Transverse colon (tissue), 4 donors: Measurements from ENCODE around the gene NEU1.

ENCODE experiments used
- EP300 ChIP-seq: sonication (generic); formaldehyde crosslinking; IDR thresholded peaks from one replicate; pipeline ENCODE4 v1.6.1; 2017; ENCODE audit warnings: antibody characterized with exemption, low read depth
- POLR2A ChIP-seq: fragments of 450-650 bp; IDR thresholded peaks from one replicate; pipeline ENCODE4 v1.6.1; 2016; ENCODE audit warnings: antibody characterized with exemption, mild to moderate bottlenecking, moderate library complexity
- POLR2AphosphoS5 ChIP-seq, 3 donors: sonication (generic); formaldehyde crosslinking; IDR thresholded peaks; one replicate each; pipeline ENCODE4 v1.6.1; 2016; ENCODE audit warnings: antibody characterized with exemption in 3 of 3
- TF ChIP-seq, protein P1 (sequence below), 5 experiments: fragments of 200-600 bp in 3 of 5; fragments of 450-650 bp in 2 of 5; sonication (generic) in 3 of 5; IDR thresholded peaks; 1 replicate in 2 of 5; 2 replicates in 3 of 5; pipeline ENCODE4 v1.5.1; 2016 to 2017; ENCODE audit warnings: antibody characterized with exemption in 5 of 5, inconsistent platforms in 3 of 5, mild to moderate bottlenecking in 2 of 5, moderate library complexity in 1 of 5

DNA sequence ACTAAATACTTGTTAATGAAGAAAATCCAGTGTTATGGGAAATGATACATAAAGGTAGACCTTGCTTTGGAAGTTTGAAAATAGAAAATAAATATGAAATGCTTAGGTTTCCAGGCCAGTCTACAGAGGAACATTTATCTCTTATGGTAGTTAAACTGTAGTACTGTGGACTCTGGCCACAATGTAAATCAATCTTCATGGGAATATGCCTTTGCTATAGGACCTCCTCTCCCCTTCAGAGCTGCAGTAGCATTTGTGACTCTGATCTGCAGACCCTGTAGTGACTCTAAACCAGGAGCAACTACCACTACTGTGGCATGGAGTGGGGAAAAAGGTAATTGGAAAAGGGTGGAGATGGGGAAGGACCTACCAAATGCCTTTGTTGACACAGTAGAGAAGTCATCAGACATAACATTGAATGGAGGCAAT is 42.7 kb downstream of the NEU1 start:
- TF ChIP-seq, protein P1, sequence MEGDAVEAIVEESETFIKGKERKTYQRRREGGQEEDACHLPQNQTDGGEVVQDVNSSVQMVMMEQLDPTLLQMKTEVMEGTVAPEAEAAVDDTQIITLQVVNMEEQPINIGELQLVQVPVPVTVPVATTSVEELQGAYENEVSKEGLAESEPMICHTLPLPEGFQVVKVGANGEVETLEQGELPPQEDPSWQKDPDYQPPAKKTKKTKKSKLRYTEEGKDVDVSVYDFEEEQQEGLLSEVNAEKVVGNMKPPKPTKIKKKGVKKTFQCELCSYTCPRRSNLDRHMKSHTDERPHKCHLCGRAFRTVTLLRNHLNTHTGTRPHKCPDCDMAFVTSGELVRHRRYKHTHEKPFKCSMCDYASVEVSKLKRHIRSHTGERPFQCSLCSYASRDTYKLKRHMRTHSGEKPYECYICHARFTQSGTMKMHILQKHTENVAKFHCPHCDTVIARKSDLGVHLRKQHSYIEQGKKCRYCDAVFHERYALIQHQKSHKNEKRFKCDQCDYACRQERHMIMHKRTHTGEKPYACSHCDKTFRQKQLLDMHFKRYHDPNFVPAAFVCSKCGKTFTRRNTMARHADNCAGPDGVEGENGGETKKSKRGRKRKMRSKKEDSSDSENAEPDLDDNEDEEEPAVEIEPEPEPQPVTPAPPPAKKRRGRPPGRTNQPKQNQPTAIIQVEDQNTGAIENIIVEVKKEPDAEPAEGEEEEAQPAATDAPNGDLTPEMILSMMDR (IDR thresholded peaks at IDR 0.05), result no peak
- TF ChIP-seq POLR2A (no peak), EP300 (no peak), POLR2AphosphoS5 (IDR thresholded peaks at IDR 0.05) (peak in 2 of 3 donors; percentile 33 to 63)
